K562 (cell line): ENCODE results near the gene MAGI1. TPM values are rescaled to one million over a fixed set of nuclear protein-coding genes. Genes with fewer than 3 reads are reported as not detected.

ENCODE experiments used
- CHD7 ChIP-seq: fragments of 200-600 bp; sonication (generic); IDR thresholded peaks from one replicate; pipeline ENCODE4 v1.6.1; 2012; ENCODE audit warnings: mild to moderate bottlenecking, low read depth, low read length, inconsistent platforms
- MTF1 ChIP-seq: fragments of 250-450 bp; sonication (Bioruptor Pico); IDR thresholded peaks from 2 replicates; pipeline ENCODE4 v1.9.0; 2021; ENCODE audit warnings: moderate library complexity, mild to moderate bottlenecking, inconsistent platforms, borderline replicate concordance
- polyA plus RNA-seq, 8 experiments: library from polyadenylated mRNA; depleted of rRNA in 4 of 8; stranded (reverse) in 5 of 8; unstranded in 3 of 8; fragments of >200 nt; fragmentation: Nextera tagmentation in 2 of 8; fragmentation: Illumina TruSeq in 1 of 8; extraction: Ambion mirVana in 2 of 8; extraction: Trizol in 1 of 8; gene quantifications; 2 replicates each; pipeline versions ENCODE4 v1.2.1 to v1.2.3, GENCODE V29; 2011 to 2014; ENCODE audit warnings: inconsistent platforms in 1 of 8, missing spikeins in 1 of 8
- total RNA-seq, 7 experiments: library from RNA; depleted of rRNA in 6 of 7; stranded (reverse); fragments of >200 nt in 6 of 7; fragmentation: Illumina TruSeq in 2 of 7; extraction: Trizol in 2 of 7; gene quantifications; 2 replicates each; pipeline versions ENCODE4 v1.2.1 to v1.2.3, GENCODE V29; 2011 to 2021; ENCODE audit warnings: low replicate concordance in 1 of 7

The MAGI1 gene
- total and polyA plus RNA-seq, 9 of the 15 experiments (the other 6 are each of a cell fraction or from before 2014, with no cell fraction given): 7.8 to 59.4 (median 43.2) TPM

GRCh38 chr3:65787827-65788226 lies 250.9 kb downstream of the MAGI1 start (continued):
- TF ChIP-seq CHD7: no peak
- no peak for TF ChIP-seq MTF1
